NT2/D1 (cell line): Measurements from ENCODE around the gene CEP70.
"Not testable (repeated sequence)": the region's sequence is repeated elsewhere in the genome, so short reads cannot be mapped to it uniquely, and the experiment has no call there.

Experiments
- DNase-seq: peaks from one replicate; pipeline ENCODE4 v3.0.0-alpha.2; 2011; ENCODE audit warnings: low read depth, low spot score
- H3K27me3 ChIP-seq: 2 replicates; pipeline ENCODE4 v1.6.0; 2011; ENCODE audit warnings: mild to moderate bottlenecking; ENCODE audit not compliant: insufficient read length, insufficient read depth
- H3K36me3 ChIP-seq: 2 replicates; pipeline ENCODE4 v1.6.1; 2011; ENCODE audit warnings: mild to moderate bottlenecking, low read length, mixed read lengths; ENCODE audit not compliant: insufficient read depth, insufficient read length
- H3K4me1 ChIP-seq: 2 replicates; pipeline ENCODE4 v1.5.1; 2011; ENCODE audit not compliant: insufficient read depth, insufficient read length
- H3K4me3 ChIP-seq: 2 replicates; pipeline ENCODE4 v1.5.1; 2011; ENCODE audit warnings: low read depth; ENCODE audit not compliant: insufficient read length
- H3K9ac ChIP-seq: 2 replicates; pipeline ENCODE4 v1.6.0; 2011; ENCODE audit warnings: low read depth; ENCODE audit not compliant: insufficient read length
- H3K9me3 ChIP-seq: 2 replicates; pipeline ENCODE4 v1.5.1; 2011; ENCODE audit warnings: mild to moderate bottlenecking, low read length; ENCODE audit not compliant: insufficient read depth
- SUZ12 ChIP-seq: IDR thresholded peaks from 2 replicates; pipeline ENCODE4 v1.6.1; 2011; ENCODE audit not compliant: insufficient read length, insufficient read depth; ENCODE audit errors: extremely low read depth
- YY1 ChIP-seq: IDR thresholded peaks from 2 replicates; pipeline ENCODE4 v1.6.1; 2011; ENCODE audit not compliant: insufficient read length, insufficient read depth
- ZNF274 ChIP-seq: IDR thresholded peaks from 2 replicates; pipeline ENCODE4 v1.6.1; 2011; ENCODE audit warnings: mild to moderate bottlenecking, low read depth, low read length

Gene CEP70

DNA sequence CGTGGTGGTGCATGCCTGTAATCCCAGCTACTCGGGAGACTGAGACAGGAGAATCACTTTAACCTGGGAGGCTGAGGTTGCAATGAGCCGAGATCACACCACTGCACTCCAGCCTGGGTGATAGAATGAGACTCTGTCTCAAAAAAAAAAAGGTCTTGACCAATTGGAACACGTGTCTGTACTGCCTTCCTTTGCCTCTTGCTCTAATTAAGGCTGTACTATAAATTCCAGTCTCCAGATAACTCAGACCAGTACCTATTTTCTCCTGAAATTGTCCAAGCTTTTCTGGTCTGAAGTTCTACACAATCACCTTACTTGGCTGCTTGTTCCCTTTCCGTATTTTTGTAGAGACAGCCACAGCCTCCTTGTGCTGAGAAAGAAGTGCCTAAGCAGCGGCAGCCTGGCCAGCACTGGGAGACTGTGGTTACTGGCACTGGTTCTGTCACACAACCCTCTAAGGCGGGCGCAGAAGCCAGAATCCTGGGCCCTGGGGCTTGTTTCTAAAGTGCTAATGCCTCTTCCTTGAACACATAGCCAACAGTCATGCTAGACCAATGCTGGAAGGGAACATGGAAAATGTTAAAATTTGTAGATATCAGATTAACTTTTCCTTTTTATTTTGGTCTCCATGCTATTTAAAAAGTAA, 6.2 kb upstream of the CEP70 start:
- no peaks in the 10 kb centered on the region for H3K4me1 ChIP-seq
- peaks cover 19% of the 10 kb centered on the region; the same call in 1 of the 2 replicates for H3K9me3 ChIP-seq
- no peaks in the 10 kb centered on the region for H3K27me3 ChIP-seq
- H3K9ac ChIP-seq, result no peak overlapping the region
- H3K36me3 ChIP-seq, result no peaks in the 10 kb centered on the region
- no peak for TF ChIP-seq YY1
- TF ChIP-seq SUZ12, result no peak
- no peak for TF ChIP-seq ZNF274
- no peak overlapping the region for H3K4me3 ChIP-seq
- DNase-seq, result no peak

DNA sequence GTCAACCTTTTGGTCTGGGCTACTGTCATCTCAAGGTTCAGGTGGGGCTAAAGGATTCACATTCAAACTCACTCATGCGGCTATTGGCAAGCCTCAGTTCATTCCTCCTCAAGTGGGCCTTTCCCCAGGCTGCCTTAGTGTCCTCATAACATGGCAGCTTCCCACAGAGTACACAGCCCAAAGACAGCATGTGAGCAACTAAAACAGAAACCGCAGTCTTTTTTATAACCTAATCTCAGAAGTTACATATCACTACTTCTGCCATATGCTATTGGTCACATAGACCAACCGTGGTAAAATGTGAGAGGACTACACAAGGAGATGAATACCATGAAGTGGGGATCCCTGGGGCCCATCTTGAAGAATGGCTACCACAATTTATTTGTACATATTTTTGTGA, 4.5 kb upstream of the CEP70 start:
- Histone ChIP-seq H3K9ac (no peak overlapping the region), H3K27me3 (no peaks in the 10 kb centered on the region), H3K36me3 (no peaks in the 10 kb centered on the region), H3K4me1 (no peaks in the 10 kb centered on the region), H3K4me3 (no peak overlapping the region), H3K9me3 (peaks cover 19% of the 10 kb centered on the region; the same call in 1 of the 2 replicates)
- TF ChIP-seq ZNF274 (no peak), YY1 (no peak)
- no peak for DNase-seq

DNA sequence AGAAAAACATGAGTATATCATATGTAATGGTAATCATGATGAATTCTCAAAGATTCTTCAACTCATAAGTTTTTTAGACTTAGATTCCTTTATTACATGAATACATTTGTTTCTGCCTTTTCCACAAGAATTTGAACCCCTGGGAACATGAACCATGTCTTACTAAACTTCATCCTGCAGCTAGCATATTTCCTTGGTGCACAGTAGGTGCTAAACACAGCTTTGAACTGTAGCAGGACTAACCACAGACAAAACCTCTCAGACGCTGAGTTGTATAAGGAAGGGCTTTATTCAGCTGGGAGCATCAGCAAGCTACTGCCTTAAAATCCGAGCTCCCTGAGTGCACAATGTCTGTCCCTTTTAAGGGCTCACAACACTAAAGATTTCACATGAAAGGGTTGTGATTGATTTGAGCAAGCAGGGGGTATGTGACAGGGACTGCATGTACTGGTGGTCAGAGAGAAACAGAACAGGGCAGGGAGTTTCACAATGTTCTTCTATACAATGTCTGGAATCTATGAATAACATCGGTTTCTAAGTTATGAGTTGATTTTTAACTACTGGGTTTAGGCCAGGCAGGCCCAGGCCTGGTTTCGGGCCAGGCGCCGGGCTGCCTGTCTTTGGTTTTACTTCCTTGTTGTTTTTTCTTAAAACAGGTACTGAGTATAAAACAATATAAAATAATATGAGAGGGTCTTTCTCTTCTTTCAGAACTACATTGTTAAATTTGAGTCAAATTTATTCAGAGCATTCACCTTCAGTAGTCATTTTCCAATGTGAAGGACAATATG, 3.3 kb upstream of the CEP70 start:
- not testable (repeated sequence) for H3K9ac ChIP-seq, H3K9me3 ChIP-seq, DNase-seq, H3K36me3 ChIP-seq, H3K4me1 ChIP-seq, H3K4me3 ChIP-seq, H3K27me3 ChIP-seq

DNA sequence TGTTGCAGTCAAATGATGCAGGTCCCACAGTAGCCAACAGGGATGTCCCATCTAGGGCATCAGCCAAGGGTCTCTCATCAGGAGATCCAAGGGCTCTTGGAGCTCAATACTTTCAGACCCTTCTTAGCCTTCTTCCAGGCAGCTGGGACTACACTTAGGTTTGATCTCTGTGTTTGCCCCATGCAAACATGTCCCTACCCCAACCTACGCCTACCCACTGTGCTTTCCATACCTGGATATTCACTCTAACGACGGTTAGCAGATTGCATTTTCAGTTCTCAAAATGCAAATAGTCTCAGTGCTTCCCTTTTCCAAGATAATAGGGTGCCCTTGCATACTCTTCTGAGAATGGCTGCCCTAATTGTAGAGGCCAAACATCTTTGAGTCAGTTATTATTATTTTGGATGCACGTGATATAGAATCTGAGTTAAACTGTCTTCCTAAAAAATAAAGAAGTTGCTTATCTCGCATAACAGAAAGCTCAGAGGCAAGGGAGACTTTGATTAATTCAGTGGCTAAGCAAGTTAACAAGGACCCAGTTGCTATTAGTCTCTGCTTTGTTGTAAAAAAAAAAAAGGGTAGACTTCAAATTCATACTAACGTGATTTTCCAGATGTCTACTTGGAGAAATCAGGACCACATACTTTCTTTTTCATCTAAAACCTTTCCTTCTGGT, 1.0 kb upstream of the CEP70 start:
- H3K9me3 ChIP-seq, result peaks cover 7% of the 10 kb centered on the region; the same call in 1 of the 2 replicates
- H3K4me3 ChIP-seq, result no peak overlapping the region
- H3K4me1 ChIP-seq, result no peaks in the 10 kb centered on the region
- no peaks in the 10 kb centered on the region for H3K27me3 ChIP-seq
- TF ChIP-seq YY1 (no peak), ZNF274 (no peak)
- H3K9ac ChIP-seq, result peak overlapping the region; percentile 83
- no peak for DNase-seq
- peaks cover 4% of the 10 kb centered on the region for H3K36me3 ChIP-seq

DNA sequence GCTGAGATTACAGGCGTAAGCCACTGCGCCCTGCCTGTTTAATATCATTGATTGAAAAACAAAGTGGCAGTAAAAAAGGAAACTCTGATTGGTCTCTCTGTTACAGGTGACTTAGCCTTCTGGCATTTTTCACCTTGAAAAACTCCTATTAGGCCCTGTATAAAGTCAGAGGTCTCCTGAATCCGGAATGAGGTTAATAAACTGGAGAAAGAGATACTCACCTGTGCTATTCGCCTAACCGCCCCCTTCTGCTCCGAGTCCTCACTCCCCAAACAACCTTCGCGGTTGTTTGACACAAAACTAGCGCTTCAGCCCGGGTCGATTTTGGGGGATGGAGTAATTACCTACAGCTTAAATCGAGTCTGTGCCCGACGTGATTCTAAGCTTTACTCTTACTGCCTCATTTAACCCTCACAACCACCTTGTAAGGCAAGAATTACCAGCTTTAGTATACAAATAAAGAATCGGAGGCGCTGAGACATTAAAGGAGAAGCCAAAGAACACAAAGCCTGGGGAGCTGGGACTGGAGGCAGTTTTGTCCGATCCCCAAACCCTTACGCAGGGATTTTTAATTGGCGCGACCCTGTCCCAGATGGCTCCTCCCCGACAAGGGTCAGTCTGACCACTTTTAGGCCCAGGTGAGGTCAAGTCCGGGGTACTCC, 441 bp downstream of the CEP70 start:
- Histone ChIP-seq H3K9ac (peak overlapping the region; percentile 81), H3K9me3 (peaks cover 4% of the 10 kb centered on the region; the same call in 1 of the 2 replicates), H3K36me3 (peaks cover 6% of the 10 kb centered on the region), H3K27me3 (no peaks in the 10 kb centered on the region), H3K4me3 (peak overlapping the region; percentile 89), H3K4me1 (no peaks in the 10 kb centered on the region)
- no peak for DNase-seq
- TF ChIP-seq YY1 (no peak), SUZ12 (no peak), ZNF274 (no peak)

DNA sequence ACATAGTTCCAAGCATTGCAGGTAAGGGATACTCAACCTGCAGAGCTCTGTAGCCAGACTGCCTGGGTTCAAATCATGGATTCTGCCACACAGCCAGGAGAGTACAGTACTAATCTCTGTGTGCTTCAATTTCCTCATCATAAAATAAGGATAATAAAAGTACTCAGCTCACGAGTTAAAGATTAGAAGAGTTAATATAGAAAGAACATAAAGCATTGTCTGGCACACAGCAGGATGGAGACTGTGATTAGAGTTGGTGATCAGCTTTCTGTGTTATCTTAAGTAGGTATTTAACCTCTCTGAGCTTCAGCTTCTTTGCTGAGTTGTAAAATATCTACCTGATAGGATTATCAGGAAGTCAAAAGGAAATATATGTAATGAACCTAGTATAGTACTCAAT, 2.7 kb downstream of the CEP70 start:
- Histone ChIP-seq H3K9me3 (no peaks in the 10 kb centered on the region), H3K4me3 (no peak overlapping the region), H3K4me1 (no peaks in the 10 kb centered on the region), H3K9ac (no peak overlapping the region), H3K27me3 (no peaks in the 10 kb centered on the region), H3K36me3 (peaks cover 6% of the 10 kb centered on the region)
- TF ChIP-seq SUZ12 (no peak), YY1 (no peak), ZNF274 (no peak)
- no peak for DNase-seq

DNA sequence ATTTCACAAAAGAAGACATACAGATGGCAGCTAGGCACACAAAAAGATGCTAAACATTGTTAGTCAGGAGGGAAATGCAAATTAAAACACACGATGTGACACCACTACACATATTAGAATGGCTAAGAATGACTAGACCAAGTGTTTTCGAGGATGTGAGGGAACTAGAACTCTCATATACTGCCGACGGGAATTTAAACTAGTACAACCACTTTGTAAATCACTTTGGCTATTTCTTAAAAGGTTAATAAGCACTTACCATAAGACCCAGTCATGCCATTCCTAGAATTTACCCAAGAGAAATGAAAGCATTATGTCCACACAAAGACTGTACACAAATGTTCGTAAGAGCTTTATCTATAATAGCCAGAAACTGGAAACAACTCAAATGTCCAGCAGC, 5.6 kb downstream of the CEP70 start:
- no peak for DNase-seq
- Histone ChIP-seq H3K4me3 (no peak overlapping the region), H3K9me3 (no peaks in the 10 kb centered on the region), H3K9ac (no peak overlapping the region), H3K36me3 (peaks cover 6% of the 10 kb centered on the region), H3K4me1 (no peaks in the 10 kb centered on the region), H3K27me3 (no peaks in the 10 kb centered on the region)
- TF ChIP-seq YY1 (no peak), ZNF274 (no peak), SUZ12 (no peak)
